ENCODE data around the gene MT1A. TPM values are rescaled to one million over a fixed set of nuclear protein-coding genes. Genes with fewer than 3 reads are reported as not detected.

The MT1A gene
- polyA plus RNA-seq, 1 of the 3 experiments (the other 2 are of a cell fraction) = 5.4 TPM

DNA sequence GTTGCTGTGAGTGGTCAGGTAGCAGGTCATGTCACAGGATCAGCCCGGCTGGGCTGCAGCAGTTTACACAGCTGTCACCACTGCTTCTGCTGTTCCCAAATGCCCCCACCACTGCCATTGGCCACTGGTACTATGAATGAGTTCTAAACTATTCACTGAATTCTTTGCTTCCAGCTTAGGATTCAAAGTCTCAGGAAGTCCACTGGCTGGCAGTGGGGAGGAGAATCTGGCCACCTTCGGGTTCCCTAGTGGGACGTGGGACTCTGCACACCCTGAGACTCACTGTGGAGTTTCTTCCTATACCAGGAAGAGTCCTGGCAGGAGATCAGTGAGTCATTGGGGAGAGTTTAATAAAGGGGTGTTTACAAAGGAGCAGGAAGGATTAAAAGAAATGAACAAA lies 50.7 kb downstream of the MT1A start:
- no peaks in the 10 kb centered on the region for H4K20me1 ChIP-seq (ENCODE audit: insufficient read depth)
- no peaks in the 10 kb centered on the region for H3K36me3 ChIP-seq (replicated peaks in 1 of 2; ENCODE audit: control insufficient read depth in 1 of 2, insufficient read depth in 2 of 2, low read length in 1 of 2)
- no peaks in the 10 kb centered on the region for H3K9me2 ChIP-seq
- H3K4me1 ChIP-seq (ENCODE audit: control insufficient read depth in 1 of 2, insufficient read depth in 2 of 2, low read depth in 1 of 2, low read length in 1 of 2) = peaks cover 0 to 2% of the 10 kb centered on the region in 2 experiments; a peak in 1 of 4 replicates
- TF ChIP-seq EP300 (IDR thresholded peaks at IDR 0.05; ENCODE audit: borderline replicate concordance in 1 of 2, low read depth in 1 of 2, low read length in 1 of 2) (no peak), REST (IDR thresholded peaks at IDR 0.05; ENCODE audit: low read depth, low read length) (no peak), GABPA (IDR thresholded peaks at IDR 0.05; ENCODE audit: low read depth) (no peak), TAF1 (IDR thresholded peaks at IDR 0.05; ENCODE audit: borderline replicate concordance, low read depth, low read length) (no peak), NFIC (IDR thresholded peaks at IDR 0.05; ENCODE audit: borderline replicate concordance) (no peak), RFX5 (IDR thresholded peaks at IDR 0.05; ENCODE audit: low read length) (no peak), RCOR1 (IDR thresholded peaks at IDR 0.05; ENCODE audit: low read length) (no peak), JUND (IDR thresholded peaks at IDR 0.05) (no peak), RXRA (IDR thresholded peaks at IDR 0.05; ENCODE audit: borderline replicate concordance, low read depth) (no peak)
- TF ChIP-seq, protein P1, sequence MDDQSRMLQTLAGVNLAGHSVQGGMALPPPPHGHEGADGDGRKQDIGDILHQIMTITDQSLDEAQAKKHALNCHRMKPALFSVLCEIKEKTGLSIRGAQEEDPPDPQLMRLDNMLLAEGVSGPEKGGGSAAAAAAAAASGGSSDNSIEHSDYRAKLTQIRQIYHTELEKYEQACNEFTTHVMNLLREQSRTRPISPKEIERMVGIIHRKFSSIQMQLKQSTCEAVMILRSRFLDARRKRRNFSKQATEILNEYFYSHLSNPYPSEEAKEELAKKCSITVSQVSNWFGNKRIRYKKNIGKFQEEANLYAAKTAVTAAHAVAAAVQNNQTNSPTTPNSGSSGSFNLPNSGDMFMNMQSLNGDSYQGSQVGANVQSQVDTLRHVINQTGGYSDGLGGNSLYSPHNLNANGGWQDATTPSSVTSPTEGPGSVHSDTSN (IDR thresholded peaks at IDR 0.05) = no peak
- POLR2A ChIA-PET = no interaction called here
- no peak overlapping the region for H3K4me3 ChIP-seq (ENCODE audit: low read depth in 2 of 2, low read length in 1 of 2)
- H3K9ac ChIP-seq = no peak overlapping the region
- WGBS (ENCODE audit: low lambda C conversion rate) = 68% methylated on average over 3 of the region's 3 CpGs
- no peaks in the 10 kb centered on the region for H3F3A ChIP-seq (replicated peaks; ENCODE audit: insufficient read depth)
- no peak for DNase-seq
- H3K79me2 ChIP-seq (ENCODE audit: insufficient read depth) = no peaks in the 10 kb centered on the region
- no peak overlapping the region for H2AFZ ChIP-seq (ENCODE audit: low read depth)
- H3K4me2 ChIP-seq = no peak overlapping the region
- no peaks in the 10 kb centered on the region for H3K9me3 ChIP-seq
- H3K27ac ChIP-seq (ENCODE audit: low read depth in 2 of 2, low read length in 1 of 2) = no peak overlapping the region
- CTCF ChIA-PET = interaction anchor here (1.2 to 1.6 kb wide), 4 partner anchors 10 to 87 kb away, joined by 3 to 7 read pairs (median 4); partner anchors contain the start of gene MT1H
- H3K27me3 ChIP-seq (ENCODE audit: insufficient read depth) = no peaks in the 10 kb centered on the region

Other genes starting within 250 kb of the MT1A start
- 52.9 and 65.3 TPM in 2 replicates for gene AMFR, start 213.1 kb upstream of the MT1A start, polyA plus RNA-seq (2012; rRNA removed)
- gene NUDT21, start 187.3 kb upstream of the MT1A start, polyA plus RNA-seq (2012; rRNA removed) = 42.2 and 45.5 TPM in 2 replicates
- gene OGFOD1, start 187.1 kb upstream of the MT1A start, polyA plus RNA-seq (2012; rRNA removed) = 29.9 and 35.6 TPM in 2 replicates
- gene BBS2, start 118.6 kb upstream of the MT1A start, polyA plus RNA-seq (2012; rRNA removed) = 74.3 and 93.5 TPM in 2 replicates
- gene MT4, start 73.6 kb upstream of the MT1A start, polyA plus RNA-seq (2012; rRNA removed) = not detected in 2 replicates
- gene MT3, start 49.1 kb upstream of the MT1A start, polyA plus RNA-seq (2012; rRNA removed) = 0.43 TPM in 1 of 2 replicates, not detected in the other
- 79.9 and 133 TPM in 2 replicates for gene MT2A, start 30.1 kb upstream of the MT1A start, polyA plus RNA-seq (2012; rRNA removed)
- 106 and 205 TPM in 2 replicates for gene MT1E, start 12.9 kb upstream of the MT1A start, polyA plus RNA-seq (2012; rRNA removed)
- gene MT1M, start 6.0 kb upstream of the MT1A start, polyA plus RNA-seq (2012; rRNA removed) = 0.45 and 1.3 TPM in 2 replicates
- gene MT1B, start 13.2 kb downstream of the MT1A start, polyA plus RNA-seq (2012; rRNA removed) = not detected in 2 replicates
- 9.5 and 13.0 TPM in 2 replicates for gene MT1F, start 19.3 kb downstream of the MT1A start, polyA plus RNA-seq (2012; rRNA removed)
- gene MT1G, start 29.4 kb downstream of the MT1A start, polyA plus RNA-seq (2012; rRNA removed) = 0.50 and 1.2 TPM in 2 replicates
- not detected in 2 replicates for gene MT1H, start 31.1 kb downstream of the MT1A start, polyA plus RNA-seq (2012; rRNA removed)
- gene MT1X, start 43.8 kb downstream of the MT1A start, polyA plus RNA-seq (2012; rRNA removed) = 202 and 213 TPM in 2 replicates
- 41.5 and 43.1 TPM in 2 replicates for gene NUP93, start 91.5 kb downstream of the MT1A start, polyA plus RNA-seq (2012; rRNA removed)
- not detected in 2 replicates for gene SLC12A3, start 226.5 kb downstream of the MT1A start, polyA plus RNA-seq (2012; rRNA removed)

Measured in SK-N-SH (cell line).